OCI-LY7 (cell line): ENCODE measurements around the gene GOSR1.

Source experiments
- CTCF ChIP-seq: fragments of 200-600 bp; sonication (generic); conservative IDR thresholded peaks from 2 replicates; pipeline ENCODE4 v1.5.1; 2014; ENCODE audit warnings: mild to moderate bottlenecking, antibody characterized with exemption, low read length, moderate library complexity, mixed read lengths
- EZH2phosphoT487 ChIP-seq: fragments of 200-600 bp; sonication (generic); IDR thresholded peaks from 2 replicates; pipeline ENCODE4 v1.6.1; 2018; ENCODE audit warnings: low read depth, borderline replicate concordance, mild to moderate bottlenecking, mixed run types, antibody characterized with exemption, low read length, moderate library complexity, mixed read lengths

DNA sequence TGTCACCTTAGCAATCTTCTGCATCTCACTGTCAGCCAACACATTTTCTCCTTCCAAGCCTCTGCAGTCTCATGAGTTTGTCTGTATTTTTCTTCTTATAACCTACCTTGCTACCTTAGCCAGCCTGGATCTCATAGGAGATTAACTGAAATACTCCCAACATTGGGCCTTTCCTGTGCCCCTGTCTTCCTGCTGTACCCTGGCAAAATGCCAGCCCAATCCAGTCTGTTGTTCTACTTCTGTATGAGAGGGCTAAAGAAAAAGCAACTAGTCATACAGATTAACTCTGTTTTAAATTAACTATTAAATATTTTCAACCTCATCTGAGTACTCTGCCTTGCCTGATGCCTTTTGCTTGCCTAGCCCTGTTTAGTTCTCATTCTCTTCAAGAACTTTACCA is 18.4 kb downstream of the GOSR1 start:
- TF ChIP-seq CTCF (no peak), EZH2phosphoT487 (no peak)
